CD4-positive, alpha-beta T cell treated with Interferon alpha-2 for 1 hour (primary cell): ENCODE results near the gene TSHR.
A peak's percentile ranks its signal among the peaks of the same experiment; 100 is the strongest.

Experiments used
- DNase-seq, 2 donors: peaks; one replicate each; pipeline ENCODE4 v3.0.0-alpha.2; 2020 to 2022

The TSHR gene

DNA sequence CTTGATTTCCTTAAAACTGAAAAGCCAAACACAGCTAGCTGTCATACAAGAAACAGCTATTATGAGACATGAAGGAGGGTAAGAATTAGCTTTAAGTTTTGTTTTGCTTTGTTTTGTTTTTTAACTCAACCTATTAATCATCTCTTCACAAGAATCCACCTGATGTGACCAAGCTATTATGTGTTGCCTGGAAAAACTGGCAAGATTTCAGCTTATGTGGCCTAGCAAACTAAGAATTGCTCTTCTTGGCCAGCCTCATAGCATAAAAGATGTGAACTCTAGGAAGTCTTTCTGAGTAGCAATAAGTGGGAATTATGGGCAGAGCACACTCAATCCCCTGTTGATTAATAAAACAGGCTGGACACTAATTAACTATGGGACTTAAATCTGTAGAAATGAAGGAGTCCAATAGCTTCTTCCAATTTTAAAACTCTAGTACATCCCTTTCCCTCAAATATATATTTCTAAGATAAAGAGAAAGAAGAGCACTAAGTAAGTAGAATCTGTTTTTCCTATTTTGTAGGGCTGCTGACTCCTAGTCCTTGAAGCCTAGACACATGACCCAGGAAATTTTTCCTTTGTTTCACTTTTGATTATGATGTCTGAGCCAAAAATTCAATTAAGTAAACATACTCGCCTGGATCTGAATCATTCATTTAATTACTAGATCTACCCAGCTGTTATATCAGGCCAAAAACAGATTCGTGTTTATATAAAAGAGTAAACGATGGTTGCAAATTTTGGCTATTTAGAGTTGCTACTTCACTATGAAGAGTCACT, 189.6 kb downstream of the TSHR start:
- DNase-seq = no peak

DNA sequence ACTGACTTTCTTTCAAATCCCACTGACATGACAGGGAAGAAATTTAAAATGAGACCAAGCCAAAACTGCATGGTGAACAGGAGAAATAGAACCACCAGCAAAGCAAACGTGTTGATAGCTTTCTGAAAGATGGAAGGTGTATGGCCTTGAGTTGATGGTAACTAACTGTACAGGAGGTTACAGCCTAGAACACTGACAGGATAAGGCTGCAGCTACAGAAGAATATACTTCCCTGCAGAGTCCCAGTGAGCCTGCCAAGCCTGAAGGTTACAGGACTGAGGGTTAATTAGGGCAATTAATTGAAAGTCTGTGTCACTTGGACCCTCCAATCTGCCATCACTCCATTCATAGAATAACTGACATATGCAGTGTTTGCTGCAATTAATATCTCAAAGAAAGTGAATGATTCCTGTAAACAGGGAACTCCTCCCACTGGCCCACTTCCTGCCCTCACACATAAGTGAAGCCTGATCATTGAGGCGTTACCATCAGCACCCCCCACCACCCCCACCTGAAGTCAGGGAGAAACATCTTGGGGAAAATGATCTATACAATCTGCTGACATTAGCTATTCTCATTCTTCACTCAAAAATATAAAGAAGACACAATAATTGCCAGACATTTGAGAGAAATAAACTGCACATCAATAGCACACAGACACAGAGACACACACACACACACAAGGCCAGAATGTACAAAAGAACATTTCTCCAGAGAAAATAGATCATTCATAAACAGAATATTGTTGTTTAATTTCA, 191.9 kb downstream of the TSHR start:
- peak in 1 of 2 donors; percentile 8 for DNase-seq

DNA sequence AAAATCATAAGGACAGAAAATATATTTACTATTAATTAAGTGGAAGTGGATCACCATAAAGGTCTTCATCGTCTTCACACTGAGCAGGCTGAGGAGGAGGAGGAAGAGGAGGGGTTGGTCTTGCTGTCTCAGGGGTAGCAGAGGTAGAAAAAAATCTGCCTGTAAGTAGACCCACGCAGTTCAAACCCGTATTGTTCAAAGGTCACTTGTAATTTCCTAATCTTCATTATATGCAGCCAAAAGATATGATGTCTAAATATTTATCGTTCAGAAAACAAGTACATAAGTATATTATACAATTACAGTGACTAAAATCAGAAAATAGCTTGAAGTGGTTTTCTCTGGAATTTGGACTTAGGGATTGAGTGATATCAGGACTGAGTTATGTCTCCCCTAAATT, 193.2 kb downstream of the TSHR start:
- DNase-seq = no peak

DNA sequence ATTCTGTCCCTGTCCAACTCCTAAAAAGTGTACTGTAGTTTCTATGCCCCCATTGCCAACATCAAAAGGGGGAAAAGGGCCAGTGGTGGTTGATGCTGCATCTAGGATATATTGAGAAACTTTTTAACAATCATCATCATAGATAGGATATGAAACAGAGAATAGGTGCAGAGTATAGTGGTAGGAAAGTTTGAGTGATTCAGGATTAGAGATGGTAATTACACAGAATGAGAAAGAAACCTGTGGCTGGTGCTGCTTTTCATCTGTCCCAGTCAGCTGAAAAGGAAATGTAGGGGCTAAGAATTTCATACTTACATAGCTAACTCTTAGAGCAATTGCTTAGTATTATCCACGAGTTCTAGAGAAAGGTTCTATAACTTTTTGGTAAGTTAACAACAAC, 197.8 kb downstream of the TSHR start:
- DNase-seq = no peak

DNA sequence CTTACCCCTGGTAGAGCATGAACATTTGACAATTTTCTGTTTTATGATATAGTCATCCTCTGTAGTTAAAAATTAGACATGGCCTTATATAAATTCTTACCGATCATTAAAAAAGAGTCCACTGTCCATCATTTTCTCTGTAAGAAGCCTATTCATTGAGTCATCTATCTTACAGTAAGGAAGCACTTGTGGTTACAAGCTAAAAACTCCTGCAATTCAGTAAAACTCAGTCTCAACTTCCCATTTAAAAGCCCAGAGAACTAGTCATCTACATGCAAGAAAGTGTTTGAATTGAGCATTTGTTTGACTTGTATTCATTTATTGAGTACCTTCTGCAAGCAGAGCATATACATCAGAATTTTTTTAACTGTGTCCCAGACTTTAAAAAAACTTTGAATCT, 202.0 kb downstream of the TSHR start:
- no peak for DNase-seq

DNA sequence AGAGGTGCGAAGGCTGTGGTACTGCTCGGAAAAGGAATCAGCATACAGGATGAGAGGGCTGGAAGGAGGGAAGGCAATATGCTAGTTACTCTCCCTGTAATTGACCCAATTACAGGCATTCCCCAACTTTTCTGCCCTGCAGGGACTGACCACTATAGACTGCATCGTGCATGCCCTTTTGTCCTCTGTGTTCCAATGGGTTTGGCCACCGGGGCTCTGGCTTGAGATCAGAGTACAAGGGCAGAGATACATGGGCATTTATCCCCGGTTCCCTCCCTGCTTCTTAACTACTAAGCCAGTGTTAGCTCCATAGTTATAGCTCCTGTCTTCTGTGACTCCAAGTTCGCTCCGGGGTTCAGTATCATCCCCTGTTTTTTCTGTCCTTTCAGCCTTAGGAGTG, 205.7 kb downstream of the TSHR start:
- no peak for DNase-seq

DNA sequence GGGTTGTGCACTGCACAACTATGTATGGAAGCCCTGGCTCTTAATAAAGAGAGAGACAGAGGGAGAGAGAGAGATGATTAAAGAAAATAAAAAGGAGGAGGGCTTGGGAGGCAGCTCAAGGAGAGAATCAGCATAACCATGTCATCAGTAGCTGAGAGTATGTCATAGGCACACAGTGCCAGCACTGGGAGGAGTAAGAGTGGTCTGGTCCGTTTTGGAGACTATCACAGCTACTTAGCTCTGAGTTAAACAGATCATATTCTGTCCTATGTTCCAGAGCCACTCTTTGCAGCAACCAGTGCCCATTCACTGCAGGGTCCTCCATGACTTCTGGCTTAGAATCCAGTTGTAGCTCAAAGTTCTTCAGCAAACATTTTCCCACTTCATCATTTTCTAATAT, 206.3 kb downstream of the TSHR start:
- DNase-seq = no peak

DNA sequence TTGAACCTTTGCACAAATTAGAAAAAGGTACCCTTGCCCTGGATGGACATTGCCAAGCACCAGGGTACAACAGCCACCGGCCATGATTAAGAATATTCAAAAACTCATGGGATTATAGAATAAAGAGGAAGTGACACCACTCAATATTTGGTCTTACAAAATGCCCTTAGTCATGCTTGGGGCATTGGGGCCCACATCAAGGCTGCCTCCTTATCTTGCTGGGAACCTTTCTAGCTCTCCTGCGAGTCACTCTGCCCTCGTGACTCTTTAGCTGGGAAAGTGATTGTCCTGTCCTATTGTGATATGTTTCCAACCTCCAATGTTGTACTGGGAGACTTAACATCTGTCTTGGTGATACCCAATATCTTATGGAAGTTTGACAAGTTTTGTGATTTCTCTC, 207.5 kb downstream of the TSHR start:
- no peak for DNase-seq

DNA sequence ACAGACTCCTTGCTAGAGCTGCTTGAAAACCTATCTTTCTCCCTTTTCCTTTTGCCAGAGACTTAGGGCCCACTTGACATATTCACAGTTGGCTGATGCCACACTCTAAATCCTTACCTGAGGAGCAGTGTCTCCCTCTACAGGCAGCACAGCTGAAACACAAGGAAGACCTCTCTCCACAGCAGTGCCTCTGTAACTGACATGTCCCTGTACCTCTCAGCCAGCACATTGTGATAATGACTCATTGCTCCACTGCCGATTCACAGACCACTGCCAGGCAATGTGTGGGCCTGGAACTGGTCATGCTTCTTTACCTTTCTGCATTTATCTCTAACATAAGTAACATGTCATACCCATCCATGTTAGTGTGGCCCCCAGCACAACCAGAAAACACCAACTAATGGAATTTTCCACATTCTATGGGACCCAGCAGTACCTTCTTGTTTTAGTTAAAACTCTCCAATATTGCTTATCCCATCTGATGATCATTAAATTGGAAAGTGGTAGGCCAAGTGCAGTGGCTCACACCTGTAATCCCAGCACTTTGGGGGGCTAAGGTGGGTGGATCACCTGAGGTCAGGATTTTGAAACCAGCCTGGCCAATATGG, 208.8 kb downstream of the TSHR start:
- DNase-seq = peak; percentile 37 to 51

DNA sequence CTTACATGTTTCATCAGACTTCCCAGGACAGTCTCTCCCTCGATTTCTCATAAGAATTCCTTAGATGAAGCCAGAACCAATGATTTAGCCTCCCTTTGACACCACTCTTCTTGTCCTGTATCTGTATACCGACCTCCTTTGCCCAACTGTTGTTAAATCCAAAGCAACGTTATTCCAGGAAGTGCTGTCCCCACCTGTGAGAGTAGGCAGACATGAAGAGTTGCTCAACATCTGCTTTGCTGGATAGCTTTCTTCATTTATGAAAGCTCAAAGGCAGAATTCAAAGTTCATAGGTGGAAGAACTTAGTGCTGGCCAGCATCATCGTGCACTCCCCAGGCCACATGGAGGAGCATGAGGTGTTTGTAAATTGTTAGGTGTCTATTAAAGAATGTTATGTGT, 209.8 kb downstream of the TSHR start:
- no peak for DNase-seq

DNA sequence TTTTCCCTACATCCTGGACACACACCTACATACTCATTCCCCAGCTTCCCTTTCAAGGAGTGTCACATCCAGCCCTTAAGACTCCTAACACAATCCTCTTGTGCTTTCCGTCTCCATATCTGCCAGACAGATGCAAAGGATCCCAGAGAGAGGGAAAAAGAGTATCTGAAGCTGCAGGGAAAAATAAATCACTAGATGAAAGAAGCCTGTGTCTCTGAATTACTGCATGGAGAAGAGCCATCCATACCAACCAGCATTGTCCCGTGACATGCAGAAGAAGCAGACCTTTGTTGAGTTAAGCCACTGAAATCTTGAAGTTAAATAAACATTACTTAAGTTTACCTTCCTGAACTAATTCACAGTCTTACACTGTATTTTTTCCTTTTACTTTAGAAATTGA, 210.7 kb downstream of the TSHR start:
- no peak for DNase-seq

DNA sequence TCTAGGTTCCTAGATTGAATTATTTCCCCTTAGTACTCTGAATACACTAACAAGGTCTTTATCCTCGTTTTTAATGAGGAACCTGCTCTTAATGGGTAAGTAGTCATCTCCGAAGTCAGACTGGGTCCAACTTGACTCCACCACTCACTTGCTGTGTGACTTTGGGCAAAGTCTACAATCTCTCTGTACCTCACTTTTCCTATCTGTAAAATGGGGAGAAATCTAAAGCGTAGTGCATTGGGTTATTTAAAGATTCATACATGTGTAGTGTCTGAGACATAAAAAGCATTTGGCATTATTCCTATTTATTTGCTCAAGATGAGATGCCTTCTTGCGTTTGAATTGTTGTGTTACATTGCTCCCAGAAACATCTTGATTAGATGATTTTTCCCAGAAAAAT, 213.8 kb downstream of the TSHR start:
- no peak for DNase-seq

DNA sequence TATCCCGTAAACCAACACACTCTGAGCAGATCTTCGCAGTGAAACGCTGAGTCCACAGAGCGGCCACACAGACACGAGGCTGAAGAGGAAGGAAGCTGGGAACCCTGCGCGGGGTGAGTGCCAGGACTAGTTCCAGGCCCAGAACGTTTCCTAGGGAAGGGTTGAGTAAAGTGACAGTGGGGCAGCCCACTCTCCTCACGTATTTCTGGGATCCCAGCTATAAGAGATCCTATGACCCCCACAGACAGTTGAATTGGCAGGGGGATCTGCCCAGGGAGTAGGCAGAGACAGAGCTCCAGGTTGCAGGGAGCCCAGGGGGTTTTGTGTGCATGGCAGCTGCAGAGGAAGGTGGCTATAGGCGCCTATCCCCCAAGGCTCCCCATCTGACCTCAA, 214.3 kb downstream of the TSHR start:
- DNase-seq = peak in 1 of 2 donors; percentile 11

DNA sequence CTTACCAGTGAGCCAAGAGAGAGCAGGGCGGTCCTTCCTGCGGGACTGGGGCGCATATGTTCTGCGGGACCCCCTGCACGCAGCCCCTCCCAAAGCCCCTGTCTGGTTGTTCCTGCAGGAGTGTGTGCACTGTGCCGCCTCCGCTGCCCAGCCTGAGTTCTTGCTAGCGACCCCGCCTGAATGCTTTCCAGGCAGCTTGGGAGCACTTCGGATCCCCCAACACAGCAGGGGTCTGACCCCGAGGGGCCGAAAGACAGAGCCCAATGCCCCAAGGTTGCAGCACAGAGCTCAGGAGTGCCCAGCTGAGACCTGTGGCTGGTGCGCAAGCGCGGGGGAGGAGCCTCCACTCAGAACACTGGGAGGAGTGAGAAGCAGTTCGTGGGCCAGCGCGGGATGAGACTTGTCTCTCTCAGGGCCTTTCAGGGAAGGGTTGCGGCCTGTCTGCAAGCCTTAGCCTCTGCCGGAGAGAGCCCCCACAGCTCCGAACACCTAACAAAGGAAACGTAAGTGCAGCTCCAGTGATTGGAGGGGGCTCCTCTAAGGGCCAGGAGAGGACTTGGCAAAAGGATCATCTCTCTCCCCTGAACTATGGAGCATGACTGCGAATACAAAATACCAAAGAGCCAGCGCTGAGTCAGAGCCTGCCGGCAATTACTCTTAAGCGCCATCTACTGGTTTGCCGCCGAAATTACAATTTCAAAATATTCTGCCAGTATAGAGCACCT, 214.8 kb downstream of the TSHR start:
- peak; percentile 86 to 89 for DNase-seq

DNA sequence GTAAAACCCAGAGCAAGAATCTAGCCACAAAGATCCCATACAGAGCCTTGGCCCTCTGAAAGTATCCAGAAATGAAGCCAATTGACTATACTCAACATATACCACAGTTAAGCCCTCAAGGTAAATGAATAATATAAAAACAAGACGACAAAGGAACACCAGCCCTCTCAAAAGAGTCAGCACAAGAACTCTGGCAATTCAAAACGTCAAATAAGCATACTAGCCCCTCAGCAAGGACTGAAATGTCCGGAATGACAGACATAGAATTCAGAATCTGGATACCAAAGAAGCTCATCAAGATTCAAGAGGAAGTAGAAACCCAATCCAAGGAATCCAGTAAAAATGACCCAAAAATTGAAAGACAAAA, 215.4 kb downstream of the TSHR start:
- DNase-seq = no peak

DNA sequence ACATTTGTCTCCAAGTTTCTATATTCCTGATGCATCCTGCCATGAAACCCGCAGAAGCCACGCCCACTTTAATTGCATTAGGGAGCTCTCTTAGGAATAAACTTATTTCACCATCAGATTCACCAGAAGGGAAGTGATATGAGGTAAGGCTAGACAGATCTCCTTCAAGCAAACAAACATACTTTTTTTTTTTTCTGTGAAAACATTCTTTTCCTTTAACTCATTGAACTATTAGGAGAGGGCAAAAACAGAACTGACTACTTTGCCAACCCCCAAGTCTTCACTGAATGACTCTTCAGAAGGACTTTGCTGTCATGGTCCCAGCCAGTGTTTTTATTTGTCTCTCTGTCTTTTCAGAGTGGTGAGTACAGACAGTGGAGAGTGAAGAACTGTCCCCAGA, 216.9 kb downstream of the TSHR start:
- no peak for DNase-seq

DNA sequence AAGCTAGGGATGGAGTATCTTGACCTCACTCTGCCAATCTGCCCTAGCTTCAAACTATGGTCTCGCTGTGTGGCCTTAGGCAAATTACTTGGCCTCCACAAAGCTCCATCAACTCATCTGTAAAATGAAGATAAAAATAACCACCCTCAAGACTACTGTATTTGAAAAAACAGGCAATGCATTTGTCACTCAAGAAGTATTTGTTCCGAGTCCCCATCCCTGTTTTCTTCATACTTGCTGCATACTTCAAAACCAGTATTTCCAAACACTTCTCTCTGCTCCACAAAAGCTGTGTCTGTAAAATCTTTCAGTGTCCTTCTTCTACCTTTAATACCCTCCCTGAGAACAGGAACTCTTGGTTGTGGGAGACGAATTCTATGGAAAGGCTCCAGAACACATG, 217.5 kb downstream of the TSHR start:
- no peak for DNase-seq

DNA sequence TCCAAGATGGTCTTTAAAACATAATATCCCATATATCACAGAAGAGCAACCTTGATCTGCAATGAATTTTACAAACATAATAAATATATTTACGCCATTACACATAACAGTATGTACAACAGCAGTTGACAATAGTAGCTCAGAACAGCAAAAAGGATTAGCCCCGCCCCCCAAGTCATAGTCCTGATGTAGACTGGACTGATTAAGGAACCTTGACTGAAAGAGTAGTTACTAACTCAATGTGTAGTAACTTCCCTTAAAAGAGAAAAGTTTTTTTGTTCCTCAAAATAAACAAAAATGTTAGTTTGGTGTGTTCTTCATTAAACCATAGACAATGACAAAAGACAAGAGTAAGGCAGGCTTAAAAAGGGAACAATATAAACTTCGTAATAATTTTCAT, 220.8 kb downstream of the TSHR start:
- peak in 1 of 2 donors; percentile 31 for DNase-seq

DNA sequence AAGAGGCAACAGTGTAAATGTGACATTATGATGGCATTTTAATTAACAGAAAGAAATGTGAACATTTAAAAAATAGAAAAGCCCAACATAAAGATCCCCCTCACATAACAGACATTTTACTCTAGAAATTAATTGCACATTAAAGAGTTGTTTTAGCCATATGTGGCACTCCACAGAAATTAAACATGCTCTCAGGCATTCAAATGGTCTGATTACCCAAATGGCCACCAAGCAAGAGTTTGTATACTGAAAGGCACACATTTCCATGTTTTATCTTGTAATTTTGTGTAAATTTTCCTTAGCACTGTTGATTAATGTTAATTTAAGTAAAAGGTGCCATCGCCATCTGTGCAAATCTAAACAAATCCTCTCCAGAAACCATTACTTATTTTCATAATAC, 221.8 kb downstream of the TSHR start:
- DNase-seq = no peak

DNA sequence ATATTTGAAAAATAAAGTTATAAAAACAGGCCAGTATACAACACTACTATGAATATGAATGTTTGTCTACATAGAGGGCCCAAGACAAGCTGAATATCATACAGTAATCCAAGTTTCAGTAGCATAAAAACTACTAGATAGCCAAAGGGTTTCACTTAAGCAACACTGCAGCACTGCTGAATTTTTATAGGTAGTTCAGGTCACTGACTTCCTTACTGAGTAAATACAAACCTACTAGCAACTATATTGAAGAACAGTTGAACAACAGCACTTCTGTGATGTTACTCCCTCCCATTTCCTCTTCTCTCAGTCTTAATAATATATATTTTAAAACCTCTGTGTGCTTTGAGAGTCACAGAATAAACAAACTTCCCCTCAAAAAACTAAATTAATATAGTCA, 222.6 kb downstream of the TSHR start:
- DNase-seq = no peak

DNA sequence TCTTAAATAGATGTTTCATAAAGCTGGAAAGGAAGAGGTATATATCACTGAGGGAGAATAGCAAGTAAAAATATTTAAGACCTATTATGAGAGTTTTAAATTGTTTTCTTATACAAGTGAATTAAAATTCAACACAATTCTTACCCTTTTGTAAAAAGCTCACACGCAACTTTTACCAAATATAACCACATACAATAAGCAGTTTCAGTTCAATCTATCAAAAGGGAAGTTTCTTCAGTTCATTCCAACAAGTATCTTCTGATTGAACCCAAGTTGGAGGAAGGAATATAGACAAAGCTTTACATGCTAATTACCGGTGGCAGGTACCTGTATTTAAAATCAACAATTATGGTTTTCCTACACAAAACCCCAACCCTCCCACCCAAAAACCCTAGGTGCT, 224.2 kb downstream of the TSHR start:
- no peak for DNase-seq

DNA sequence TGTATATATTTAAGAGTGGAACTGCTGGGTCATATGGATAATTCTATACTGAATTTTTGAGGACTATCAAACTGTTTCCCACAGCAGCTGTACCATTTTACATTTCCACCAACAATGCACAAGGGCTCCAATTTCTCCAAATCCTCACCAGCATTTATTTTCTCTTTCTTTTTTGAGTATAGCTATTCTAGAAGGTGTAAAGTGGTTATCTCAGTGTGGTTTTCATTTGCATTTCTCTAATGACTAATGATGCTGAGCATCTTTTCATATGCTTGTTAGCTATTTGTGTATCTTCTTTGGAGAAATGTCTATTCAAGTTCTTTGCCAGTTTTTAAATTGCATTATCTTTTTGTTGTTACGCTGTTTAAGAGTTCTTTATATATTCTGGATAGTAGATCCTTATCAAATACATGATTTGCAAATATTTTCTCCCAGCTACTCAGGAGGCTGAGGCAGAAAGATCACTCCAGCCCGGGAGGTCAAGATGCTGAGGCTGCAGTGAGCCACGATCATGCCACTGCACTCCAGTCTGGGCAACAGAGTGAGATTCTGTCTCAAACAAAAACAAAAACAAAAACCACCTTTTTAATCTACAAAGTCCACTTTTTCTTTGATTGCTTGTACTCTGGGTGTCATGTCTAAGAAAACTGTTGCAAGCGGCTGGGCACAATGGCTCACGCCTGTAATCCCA, 232.6 kb downstream of the TSHR start:
- DNase-seq = no peak

DNA sequence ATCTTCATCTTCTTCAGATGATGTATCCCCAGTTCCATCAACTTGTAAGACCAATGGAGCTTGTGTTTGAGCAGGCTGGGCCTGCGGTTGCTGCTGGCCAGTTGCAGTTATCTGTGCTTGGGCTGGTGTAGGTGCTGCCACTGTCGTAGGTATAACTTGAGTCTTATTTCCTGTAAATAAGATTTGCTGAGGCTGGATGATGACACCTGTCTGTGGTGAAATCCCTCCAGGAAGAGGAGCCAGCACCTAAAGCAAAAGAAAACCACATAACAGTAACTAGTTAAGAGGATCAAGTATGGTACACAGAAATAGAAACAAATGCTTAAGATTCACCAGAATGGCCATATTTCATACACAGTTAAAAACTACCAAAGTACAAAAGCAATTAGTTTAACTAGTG, 237.2 kb downstream of the TSHR start:
- peak; percentile 22 to 61 for DNase-seq
